ENCODE data around the gene MALL.
"Not testable (repeated sequence)": the region's sequence is repeated elsewhere in the genome, so short reads cannot be mapped to it uniquely, and the experiment has no call there.

DNA sequence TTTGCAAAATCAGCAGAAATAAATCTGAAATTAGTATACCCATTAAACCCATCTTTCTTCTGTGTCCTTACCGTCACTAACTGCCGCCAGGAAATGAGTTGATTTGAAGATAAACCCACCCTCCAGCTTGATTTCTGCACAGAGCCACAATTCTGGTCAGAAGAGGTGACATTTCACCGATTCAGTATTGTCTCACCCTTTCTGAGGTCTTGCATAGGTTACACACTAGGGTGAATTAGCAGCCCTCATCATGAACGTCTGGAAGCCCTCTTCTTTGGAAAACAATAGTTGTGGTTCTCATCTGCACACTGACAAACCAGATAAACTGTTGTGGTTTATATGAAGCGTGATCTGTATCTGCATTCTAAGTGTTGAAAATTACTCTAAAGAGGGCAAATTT lies 61.9 kb downstream of the MALL start:
- TF ChIP-seq, protein P1, sequence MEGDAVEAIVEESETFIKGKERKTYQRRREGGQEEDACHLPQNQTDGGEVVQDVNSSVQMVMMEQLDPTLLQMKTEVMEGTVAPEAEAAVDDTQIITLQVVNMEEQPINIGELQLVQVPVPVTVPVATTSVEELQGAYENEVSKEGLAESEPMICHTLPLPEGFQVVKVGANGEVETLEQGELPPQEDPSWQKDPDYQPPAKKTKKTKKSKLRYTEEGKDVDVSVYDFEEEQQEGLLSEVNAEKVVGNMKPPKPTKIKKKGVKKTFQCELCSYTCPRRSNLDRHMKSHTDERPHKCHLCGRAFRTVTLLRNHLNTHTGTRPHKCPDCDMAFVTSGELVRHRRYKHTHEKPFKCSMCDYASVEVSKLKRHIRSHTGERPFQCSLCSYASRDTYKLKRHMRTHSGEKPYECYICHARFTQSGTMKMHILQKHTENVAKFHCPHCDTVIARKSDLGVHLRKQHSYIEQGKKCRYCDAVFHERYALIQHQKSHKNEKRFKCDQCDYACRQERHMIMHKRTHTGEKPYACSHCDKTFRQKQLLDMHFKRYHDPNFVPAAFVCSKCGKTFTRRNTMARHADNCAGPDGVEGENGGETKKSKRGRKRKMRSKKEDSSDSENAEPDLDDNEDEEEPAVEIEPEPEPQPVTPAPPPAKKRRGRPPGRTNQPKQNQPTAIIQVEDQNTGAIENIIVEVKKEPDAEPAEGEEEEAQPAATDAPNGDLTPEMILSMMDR (IDR thresholded peaks at IDR 0.05; ENCODE audit: insufficient read depth, low read length, poor library complexity, severe bottlenecking), result not testable (repeated sequence)
- not testable (repeated sequence) for TF ChIP-seq EZH2phosphoT487 (conservative IDR thresholded peaks at IDR 0.05; ENCODE audit: low read length)

All from SU-DHL-6 (cell line).